Thyroid gland (tissue), 4 donors: ENCODE results near the gene MIEF1. TPM values are rescaled to one million over a fixed set of nuclear protein-coding genes. Genes with fewer than 3 reads are reported as not detected.

ENCODE experiments used
- DNase-seq, 2 donors: peaks; one replicate each; pipeline ENCODE4 v3.0.0-alpha.2; 2019
- H3K27ac ChIP-seq, 3 donors: fragments of 200-600 bp; sonication (generic); 1 replicate in 2 of 3; 2 replicates in 1 of 3; pipeline ENCODE4 v1.5.1; 2016 to 2019; ENCODE audit warnings: mild to moderate bottlenecking in 1 of 3, moderate library complexity in 1 of 3
- H3K27me3 ChIP-seq: fragments of 200-600 bp; sonication (generic); one replicate; pipeline ENCODE4 v1.5.1; 2019
- H3K36me3 ChIP-seq, 2 donors: fragments of 200-600 bp; sonication (generic); one replicate each; pipeline ENCODE4 v1.5.1; 2016 to 2019
- H3K4me1 ChIP-seq, 2 donors: fragments of 200-600 bp; sonication (generic); one replicate each; pipeline ENCODE4 v1.5.1; 2017 to 2019
- H3K4me3 ChIP-seq, 3 donors: fragments of 200-600 bp; sonication (generic); replicated peaks in 1 of 3; 1 replicate in 2 of 3; 2 replicates in 1 of 3; pipeline ENCODE4 v1.5.1; 2016; ENCODE audit warnings: mild to moderate bottlenecking in 1 of 3
- H3K9me3 ChIP-seq: fragments of 200-600 bp; sonication (generic); one replicate; pipeline ENCODE4 v1.5.1; 2017
- POLR2A ChIP-seq, 2 donors: fragments of 450-650 bp; IDR thresholded peaks; one replicate each; pipeline ENCODE4 v1.6.1; 2017; ENCODE audit warnings: antibody characterized with exemption in 2 of 2, mild to moderate bottlenecking in 2 of 2, moderate library complexity in 1 of 2
- WGBS, 2 donors: methylation state at CpG; one replicate each; pipeline ENCODE4 v1.1.5; 2017; 5-methylcytosine and 5-hydroxymethylcytosine counted together
- intact Hi-C: fragments of 100-400 bp; cut with DNase I; formaldehyde crosslinking; loops from one replicate; pipeline ENCODE4 v1.15.1; 2023
- total RNA-seq, 4 donors: library from RNA; depleted of rRNA; stranded (reverse); fragments of >200 nt; gene quantifications; one replicate each; pipeline ENCODE4 v1.2.3, GENCODE V29; 2016
- TF ChIP-seq, protein P1 (sequence below), 6 experiments: fragments of 200-600 bp in 3 of 6; fragments of 450-650 bp in 3 of 6; sonication (generic) in 3 of 6; IDR thresholded peaks; one replicate each; pipeline ENCODE4 v1.5.1; 2016 to 2019; ENCODE audit warnings: antibody characterized with exemption in 6 of 6, mild to moderate bottlenecking in 2 of 6, inconsistent platforms in 1 of 6, moderate library complexity in 1 of 6

MIEF1 gene
- total RNA-seq, 4 donors from 2014 or later, result 21.4 to 30.5 (median 26.7) TPM

DNA sequence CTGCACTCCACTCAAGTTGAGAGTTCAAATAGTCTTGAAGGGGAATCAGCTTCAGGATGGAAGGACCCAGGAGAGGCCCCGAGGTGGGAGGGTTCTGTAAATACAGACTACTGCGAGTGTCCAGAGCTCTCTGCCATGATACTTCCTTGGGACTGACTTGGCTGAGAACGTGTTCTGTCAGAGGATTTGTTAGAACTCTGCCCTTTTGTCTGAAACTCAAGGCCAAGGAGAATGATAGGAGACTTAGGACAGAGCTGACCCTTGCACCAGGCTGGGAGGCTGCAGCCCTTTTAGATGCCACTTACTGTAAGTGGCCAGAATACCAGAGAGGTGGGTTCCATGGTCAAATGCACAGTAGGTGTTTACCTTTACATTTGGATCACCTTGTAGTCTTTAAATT is 15.4 kb downstream of the MIEF1 start:
- WGBS, 2 donors, result 67 to 78% methylated on average over 3 of the region's 3 CpGs

DNA sequence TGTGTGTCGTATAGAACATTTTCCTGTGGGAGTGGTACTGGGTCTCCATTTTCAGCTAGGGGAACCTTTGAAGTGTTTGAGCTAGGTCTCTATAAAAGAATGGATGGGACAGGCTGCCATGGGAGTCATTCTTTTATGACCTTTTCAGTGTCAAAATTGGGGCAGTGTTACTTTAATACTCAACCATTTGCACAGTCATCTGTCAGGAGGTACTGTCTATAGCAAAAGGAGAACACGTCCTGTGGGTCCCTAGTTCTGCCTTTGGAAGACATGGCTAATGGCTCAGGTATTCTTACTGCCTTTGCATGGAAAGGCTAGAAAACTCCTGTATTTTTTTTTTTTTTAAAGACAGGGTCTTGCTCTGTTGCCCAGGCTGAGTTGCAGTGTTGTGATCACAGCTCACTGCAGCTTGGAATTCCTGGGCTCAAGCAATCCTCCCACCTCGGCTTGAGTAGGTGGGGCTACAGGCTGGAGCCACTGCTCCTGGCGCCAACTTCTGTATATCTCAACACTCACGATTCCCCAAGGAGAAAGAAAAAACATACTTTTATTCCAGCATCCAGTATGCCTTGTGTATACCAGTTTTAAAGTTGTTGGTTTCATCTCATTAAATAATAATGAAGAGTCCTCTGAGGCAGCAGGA is 16.2 kb downstream of the MIEF1 start:
- H3K36me3 ChIP-seq, result peaks cover 45 to 52% of the 10 kb centered on the region in 2 donors
- no peak overlapping the region for H3K4me3 ChIP-seq
- H3K27me3 ChIP-seq, result no peaks in the 10 kb centered on the region
- H3K9me3 ChIP-seq, result no peaks in the 10 kb centered on the region
- peak overlapping the region in 1 of 3 donors; percentile 99 for H3K27ac ChIP-seq
- H3K4me1 ChIP-seq, result peaks cover 20 to 31% of the 10 kb centered on the region in 2 donors
- TF ChIP-seq, protein P1, sequence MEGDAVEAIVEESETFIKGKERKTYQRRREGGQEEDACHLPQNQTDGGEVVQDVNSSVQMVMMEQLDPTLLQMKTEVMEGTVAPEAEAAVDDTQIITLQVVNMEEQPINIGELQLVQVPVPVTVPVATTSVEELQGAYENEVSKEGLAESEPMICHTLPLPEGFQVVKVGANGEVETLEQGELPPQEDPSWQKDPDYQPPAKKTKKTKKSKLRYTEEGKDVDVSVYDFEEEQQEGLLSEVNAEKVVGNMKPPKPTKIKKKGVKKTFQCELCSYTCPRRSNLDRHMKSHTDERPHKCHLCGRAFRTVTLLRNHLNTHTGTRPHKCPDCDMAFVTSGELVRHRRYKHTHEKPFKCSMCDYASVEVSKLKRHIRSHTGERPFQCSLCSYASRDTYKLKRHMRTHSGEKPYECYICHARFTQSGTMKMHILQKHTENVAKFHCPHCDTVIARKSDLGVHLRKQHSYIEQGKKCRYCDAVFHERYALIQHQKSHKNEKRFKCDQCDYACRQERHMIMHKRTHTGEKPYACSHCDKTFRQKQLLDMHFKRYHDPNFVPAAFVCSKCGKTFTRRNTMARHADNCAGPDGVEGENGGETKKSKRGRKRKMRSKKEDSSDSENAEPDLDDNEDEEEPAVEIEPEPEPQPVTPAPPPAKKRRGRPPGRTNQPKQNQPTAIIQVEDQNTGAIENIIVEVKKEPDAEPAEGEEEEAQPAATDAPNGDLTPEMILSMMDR (IDR thresholded peaks at IDR 0.05), result no peak
- TF ChIP-seq POLR2A (IDR thresholded peaks at IDR 0.05), result no peak
- 61 to 65% methylated on average over 5 of the region's 5 CpGs for WGBS, 2 donors
- DNase-seq, result peak in 1 of 2 donors; percentile 47
- intact Hi-C loops, result loop anchor here (2.0 to 5.0 kb wide), 2 partner anchors 15 to 121 kb away; partner anchors contain the start of genes MIEF1 and TAB1

More for the DNA sequence above, 15.4 kb downstream of the MIEF1 start:
- TF ChIP-seq, protein P1 (IDR thresholded peaks at IDR 0.05), result no peak
- TF ChIP-seq POLR2A (IDR thresholded peaks at IDR 0.05), result no peak
- DNase-seq, result no peak
- Histone ChIP-seq H3K27ac (no peak overlapping the region), H3K36me3 (peaks cover 45 to 51% of the 10 kb centered on the region in 2 donors), H3K4me1 (peaks cover 12 to 23% of the 10 kb centered on the region in 2 donors), H3K9me3 (no peaks in the 10 kb centered on the region), H3K4me3 (no peak overlapping the region), H3K27me3 (no peaks in the 10 kb centered on the region)
- intact Hi-C loops, result loop anchor here (5.0 kb wide), 1 partner anchor 120 kb away; the partner anchor contains the start of gene TAB1

GRCh38 chr22:39518996-39519680 is 17.0 kb downstream of the MIEF1 start:
- DNase-seq, result peak in 1 of 2 donors; percentile 32
- Histone ChIP-seq H3K9me3 (no peaks in the 10 kb centered on the region), H3K4me1 (peaks cover 21 to 37% of the 10 kb centered on the region in 2 donors), H3K4me3 (peak overlapping the region; percentile 27 to 99 (median 29)), H3K27me3 (no peaks in the 10 kb centered on the region), H3K36me3 (peaks cover 40 to 50% of the 10 kb centered on the region in 2 donors), H3K27ac (peak overlapping the region; percentile 99)
- WGBS, 2 donors, result 11 to 18% methylated on average over 17 to 24 of the region's 24 CpGs
- intact Hi-C loops, result loop anchor here (2.0 to 5.0 kb wide), 2 partner anchors 16 to 122 kb away; partner anchors contain the start of genes MIEF1 and TAB1
- no peak for TF ChIP-seq POLR2A (IDR thresholded peaks at IDR 0.05)
- TF ChIP-seq, protein P1 (IDR thresholded peaks at IDR 0.05), result no peak

- peak overlapping the region; percentile 27 to 99 (median 29) for H3K4me3 ChIP-seq
- WGBS, 2 donors, result 0% methylated on average over 17 to 33 of the region's 47 CpGs
- TF ChIP-seq, protein P1 (IDR thresholded peaks at IDR 0.05), result peak in 3 of 6 experiments; percentile 29 to 39 (median 33)
- TF ChIP-seq POLR2A (IDR thresholded peaks at IDR 0.05), result peak in 1 of 2 donors; percentile 52
- H3K4me1 ChIP-seq, result peaks cover 25 to 44% of the 10 kb centered on the region in 2 donors
- H3K9me3 ChIP-seq, result no peaks in the 10 kb centered on the region
- DNase-seq, result peak; percentile 99
- H3K27ac ChIP-seq, result peak overlapping the region; percentile 99
- no peaks in the 10 kb centered on the region for H3K27me3 ChIP-seq
- intact Hi-C loops, result loop anchor here (2.0 to 10.0 kb wide), 3 partner anchors 17 to 275 kb away; partner anchors contain the start of genes MIEF1, PDGFB and TAB1
- peaks cover 43 to 51% of the 10 kb centered on the region in 2 donors for H3K36me3 ChIP-seq
Measured at GRCh38 chr22:39519681-39520225, 17.7 kb downstream of the MIEF1 start.
